Measurements from ENCODE around the gene NKIRAS1. TPM values are rescaled to one million over a fixed set of nuclear protein-coding genes. Genes with fewer than 3 reads are reported as not detected.

Gene NKIRAS1
- total RNA-seq, 4 donors from 2014 or later, result 3.2 to 13.8 (median 8.9) TPM

DNA sequence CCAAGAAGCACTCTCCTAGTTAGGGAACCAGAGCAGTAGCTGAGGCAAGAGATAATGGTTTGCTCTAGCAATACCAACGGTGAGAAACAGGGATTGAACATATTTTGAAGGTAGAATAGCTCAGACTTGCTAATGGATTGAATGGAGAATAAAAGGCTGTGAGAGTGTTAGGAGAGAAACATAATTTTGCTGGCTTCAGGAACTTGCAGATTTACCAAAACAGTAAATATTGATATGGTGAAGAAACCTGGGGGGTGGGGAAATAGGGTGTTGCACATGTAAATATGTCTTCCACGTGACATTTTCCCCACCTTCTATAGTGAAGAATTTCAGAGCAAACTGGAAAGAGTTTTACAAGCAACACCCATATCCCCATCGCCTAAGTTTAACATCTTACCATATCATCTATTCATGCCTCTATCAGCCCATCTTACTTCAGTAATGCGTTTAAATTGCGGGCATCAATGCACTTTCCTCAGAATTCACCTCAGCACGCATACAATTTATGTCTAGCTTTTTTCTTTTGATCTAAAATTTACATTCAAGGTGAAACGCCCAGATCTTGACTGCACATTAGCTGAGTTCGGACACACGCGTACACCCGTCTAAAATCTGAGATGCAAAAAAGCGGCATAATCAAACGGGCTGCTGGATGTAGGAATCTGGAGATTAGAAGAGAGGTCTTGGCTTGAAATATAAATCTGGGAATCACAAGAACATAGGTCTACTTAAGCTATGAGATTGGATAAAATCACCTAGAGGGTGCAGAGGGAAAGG is 27.4 kb upstream of the NKIRAS1 start:
- no peak for DNase-seq
- Histone ChIP-seq H3K27ac (peak overlapping the region; percentile 99 to 100 (median 100)), H3K9me3 (no peaks in the 10 kb centered on the region), H3K4me3 (peak overlapping the region; percentile 77 to 99 (median 88)), H3K4me1 (peaks cover 6 to 36% (median 26%) of the 10 kb centered on the region in 4 donors), H3K36me3 (no peaks in the 10 kb centered on the region), H3K27me3 (no peaks in the 10 kb centered on the region)
- WGBS, 2 donors (ENCODE audit: low coverage in 1 of 2), result 9 to 13% methylated on average over 13 of the region's 13 CpGs
- in situ Hi-C loops (cut with MboI; ENCODE audit: low pct_ligation_motif_present in 1 of 4, low pct_unique_long_range_greater_than_20kb in 1 of 4, low sequenced_read_pairs in 3 of 4), result no loop called here
- intact Hi-C loops (cut with DNase I; ENCODE audit: low total_unique reads), result no loop called here
- TF ChIP-seq EP300 (IDR thresholded peaks at IDR 0.05; ENCODE audit: low read depth) (no peak), POLR2A (IDR thresholded peaks at IDR 0.05) (no peak), POLR2AphosphoS5 (IDR thresholded peaks at IDR 0.05) (no peak)
- TF ChIP-seq, protein P1, sequence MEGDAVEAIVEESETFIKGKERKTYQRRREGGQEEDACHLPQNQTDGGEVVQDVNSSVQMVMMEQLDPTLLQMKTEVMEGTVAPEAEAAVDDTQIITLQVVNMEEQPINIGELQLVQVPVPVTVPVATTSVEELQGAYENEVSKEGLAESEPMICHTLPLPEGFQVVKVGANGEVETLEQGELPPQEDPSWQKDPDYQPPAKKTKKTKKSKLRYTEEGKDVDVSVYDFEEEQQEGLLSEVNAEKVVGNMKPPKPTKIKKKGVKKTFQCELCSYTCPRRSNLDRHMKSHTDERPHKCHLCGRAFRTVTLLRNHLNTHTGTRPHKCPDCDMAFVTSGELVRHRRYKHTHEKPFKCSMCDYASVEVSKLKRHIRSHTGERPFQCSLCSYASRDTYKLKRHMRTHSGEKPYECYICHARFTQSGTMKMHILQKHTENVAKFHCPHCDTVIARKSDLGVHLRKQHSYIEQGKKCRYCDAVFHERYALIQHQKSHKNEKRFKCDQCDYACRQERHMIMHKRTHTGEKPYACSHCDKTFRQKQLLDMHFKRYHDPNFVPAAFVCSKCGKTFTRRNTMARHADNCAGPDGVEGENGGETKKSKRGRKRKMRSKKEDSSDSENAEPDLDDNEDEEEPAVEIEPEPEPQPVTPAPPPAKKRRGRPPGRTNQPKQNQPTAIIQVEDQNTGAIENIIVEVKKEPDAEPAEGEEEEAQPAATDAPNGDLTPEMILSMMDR (IDR thresholded peaks at IDR 0.05), result no peak

DNA sequence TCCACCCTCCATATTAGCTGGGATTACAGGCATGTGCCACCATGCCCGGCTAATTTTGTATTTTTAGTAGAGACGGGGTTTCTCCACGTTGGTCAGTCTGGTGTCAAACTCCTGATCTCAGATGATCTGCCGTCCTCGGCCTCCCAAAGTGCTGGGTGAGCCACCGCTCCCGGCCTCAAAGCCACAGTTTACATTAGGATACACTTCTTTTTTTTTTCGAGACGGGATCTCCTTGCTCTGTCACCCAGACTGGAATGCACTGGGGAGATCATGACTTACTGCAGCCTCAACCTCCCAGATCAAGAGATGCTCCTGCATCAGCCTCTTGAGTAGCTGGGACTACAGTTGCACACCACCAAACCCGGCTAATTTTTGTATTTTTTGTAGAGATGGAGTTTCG is 25.8 kb upstream of the NKIRAS1 start:
- intact Hi-C loops (cut with DNase I; ENCODE audit: low total_unique reads), result no loop called here
- Histone ChIP-seq H3K27ac (no peak overlapping the region), H3K4me3 (no peak overlapping the region), H3K4me1 (peaks cover under 1 to 20% (median 17%) of the 10 kb centered on the region in 4 donors), H3K9me3 (no peaks in the 10 kb centered on the region), H3K36me3 (no peaks in the 10 kb centered on the region), H3K27me3 (no peaks in the 10 kb centered on the region)
- in situ Hi-C loops (cut with MboI; ENCODE audit: low pct_ligation_motif_present in 1 of 4, low pct_unique_long_range_greater_than_20kb in 1 of 4, low sequenced_read_pairs in 3 of 4), result no loop called here
- WGBS, 2 donors (ENCODE audit: low coverage in 1 of 2), result 84 to 93% methylated on average over 3 to 11 of the region's 11 CpGs
- no peak for DNase-seq
- TF ChIP-seq POLR2A (IDR thresholded peaks at IDR 0.05) (no peak), POLR2AphosphoS5 (IDR thresholded peaks at IDR 0.05) (no peak), EP300 (IDR thresholded peaks at IDR 0.05; ENCODE audit: low read depth) (no peak)
- TF ChIP-seq, protein P1 (IDR thresholded peaks at IDR 0.05), result no peak

GRCh38 chr3:23941440-23941839 is 24.6 kb upstream of the NKIRAS1 start:
- no peaks in the 10 kb centered on the region for H3K9me3 ChIP-seq
- intact Hi-C loops (cut with DNase I; ENCODE audit: low total_unique reads) (no loop called here), in situ Hi-C loops (cut with MboI; ENCODE audit: low pct_ligation_motif_present in 1 of 4, low pct_unique_long_range_greater_than_20kb in 1 of 4, low sequenced_read_pairs in 3 of 4) (no loop called here)
- no peak for DNase-seq
- WGBS, 2 donors (ENCODE audit: low coverage in 1 of 2), result 97% methylated on average over 4 of the region's 4 CpGs
- H3K27ac ChIP-seq, result no peak overlapping the region
- no peaks in the 10 kb centered on the region for H3K36me3 ChIP-seq
- H3K27me3 ChIP-seq, result no peaks in the 10 kb centered on the region
- no peak overlapping the region for H3K4me3 ChIP-seq
- peaks cover 0 to 9% (median 7%) of the 10 kb centered on the region in 4 donors for H3K4me1 ChIP-seq
- TF ChIP-seq EP300 (IDR thresholded peaks at IDR 0.05; ENCODE audit: low read depth), result no peak
- TF ChIP-seq, protein P1 (IDR thresholded peaks at IDR 0.05), result no peak
- no peak for TF ChIP-seq POLR2AphosphoS5 (IDR thresholded peaks at IDR 0.05)
- no peak for TF ChIP-seq POLR2A (IDR thresholded peaks at IDR 0.05)

- Histone ChIP-seq H3K27ac (no peak overlapping the region), H3K27me3 (no peaks in the 10 kb centered on the region), H3K9me3 (no peaks in the 10 kb centered on the region), H3K36me3 (no peaks in the 10 kb centered on the region), H3K4me3 (no peak overlapping the region), H3K4me1 (peaks cover 0 to 9% (median 6%) of the 10 kb centered on the region in 4 donors)
- TF ChIP-seq, protein P1 (IDR thresholded peaks at IDR 0.05), result no peak
- no peak for TF ChIP-seq POLR2AphosphoS5 (IDR thresholded peaks at IDR 0.05)
- DNase-seq, result no peak
- WGBS, 2 donors (ENCODE audit: low coverage in 1 of 2), result 85% methylated on average over 5 of the region's 5 CpGs
- intact Hi-C loops (cut with DNase I; ENCODE audit: low total_unique reads), result no loop called here
- in situ Hi-C loops (cut with MboI; ENCODE audit: low pct_ligation_motif_present in 1 of 4, low pct_unique_long_range_greater_than_20kb in 1 of 4, low sequenced_read_pairs in 3 of 4), result no loop called here
Observed at GRCh38 chr3:23940775-23941174, 24.0 kb upstream of the NKIRAS1 start.

Data from transverse colon (tissue), 4 donors.